ENCODE measurements around the gene AP1S1. TPM values are rescaled to one million over a fixed set of nuclear protein-coding genes. Genes with fewer than 3 reads are reported as not detected.
"Not testable (repeated sequence)": the region's sequence is repeated elsewhere in the genome, so short reads cannot be mapped to it uniquely, and the experiment has no call there.

Gene AP1S1
- total RNA-seq, 1 experiment from 2014 or later = 79.0 TPM

GRCh38 chr7:101201695-101202602 lies 47.7 kb downstream of the AP1S1 start:
- Histone ChIP-seq H3K4me1 (ENCODE audit: insufficient read depth, low read length, poor library complexity, severe bottlenecking) (no peaks in the 10 kb centered on the region), H3K9me3 (ENCODE audit: low read depth, low read length, poor library complexity, severe bottlenecking) (no peaks in the 10 kb centered on the region), H3K36me3 (ENCODE audit: insufficient read depth, low read length, poor library complexity, severe bottlenecking) (no peaks in the 10 kb centered on the region), H3K27ac (ENCODE audit: low read depth, low read length, poor library complexity, severe bottlenecking) (no peak overlapping the region), H3K27me3 (replicated peaks; ENCODE audit: insufficient read depth, low read depth, low read length, poor library complexity) (no peaks in the 10 kb centered on the region), H3K4me3 (ENCODE audit: low read depth, low read length, poor library complexity, severe bottlenecking) (no peak overlapping the region)
- ChIA-PET POLR2A (ENCODE audit: low non-redundant PET) (no interaction called here), CTCF (no interaction called here)
- TF ChIP-seq EZH2 (IDR thresholded peaks at IDR 0.05; ENCODE audit: borderline replicate concordance, low read depth, low read length, poor library complexity, severe bottlenecking) = no peak
- TF ChIP-seq CTCF (conservative IDR thresholded peaks at IDR 0.05; ENCODE audit: low read depth, low read length) = no peak
- no peak for DNase-seq (ENCODE audit: low spot score)
- no TSS peak for BruUV-seq (replicated peaks)
- intact Hi-C loops (cut with micrococcal nuclease; ENCODE audit: unreplicated experiment) = no loop called here

GRCh38 chr7:101202603-101202918 lies 48.3 kb downstream of the AP1S1 start:
- H3K27ac ChIP-seq (ENCODE audit: low read depth, low read length, poor library complexity, severe bottlenecking) = no peak overlapping the region
- TF ChIP-seq EZH2 (IDR thresholded peaks at IDR 0.05; ENCODE audit: borderline replicate concordance, low read depth, low read length, poor library complexity, severe bottlenecking) (no peak), CTCF (conservative IDR thresholded peaks at IDR 0.05; ENCODE audit: low read depth, low read length) (no peak)
- H3K27me3 ChIP-seq (replicated peaks; ENCODE audit: insufficient read depth, low read depth, low read length, poor library complexity) = no peaks in the 10 kb centered on the region
- DNase-seq (ENCODE audit: low spot score) = no peak
- H3K4me3 ChIP-seq (ENCODE audit: low read depth, low read length, poor library complexity, severe bottlenecking) = no peak overlapping the region
- intact Hi-C loops (cut with micrococcal nuclease; ENCODE audit: unreplicated experiment) = no loop called here
- no peaks in the 10 kb centered on the region for H3K9me3 ChIP-seq (ENCODE audit: low read depth, low read length, poor library complexity, severe bottlenecking)
- ChIA-PET CTCF (no interaction called here), POLR2A (ENCODE audit: low non-redundant PET) (no interaction called here)
- H3K36me3 ChIP-seq (ENCODE audit: insufficient read depth, low read length, poor library complexity, severe bottlenecking) = no peaks in the 10 kb centered on the region
- no peaks in the 10 kb centered on the region for H3K4me1 ChIP-seq (ENCODE audit: insufficient read depth, low read length, poor library complexity, severe bottlenecking)
- BruUV-seq (replicated peaks) = no TSS peak

GRCh38 chr7:101203740-101204738 lies 49.8 kb downstream of the AP1S1 start:
- H3K36me3 ChIP-seq (ENCODE audit: insufficient read depth, low read length, poor library complexity, severe bottlenecking); intact Hi-C loops (cut with micrococcal nuclease; ENCODE audit: unreplicated experiment); H3K4me1 ChIP-seq (ENCODE audit: insufficient read depth, low read length, poor library complexity, severe bottlenecking); H3K9me3 ChIP-seq (ENCODE audit: low read depth, low read length, poor library complexity, severe bottlenecking); H3K27me3 ChIP-seq (replicated peaks; ENCODE audit: insufficient read depth, low read depth, low read length, poor library complexity); BruUV-seq (replicated peaks); H3K4me3 ChIP-seq (ENCODE audit: low read depth, low read length, poor library complexity, severe bottlenecking); DNase-seq (ENCODE audit: low spot score); H3K27ac ChIP-seq (ENCODE audit: low read depth, low read length, poor library complexity, severe bottlenecking): not testable (repeated sequence)
- POLR2A ChIA-PET (ENCODE audit: low non-redundant PET) = interaction anchor here (0.6 kb wide), 1 partner anchor 9 kb away, joined by 3 read pairs; no protein-coding TSS in a partner anchor
- CTCF ChIA-PET = interaction anchor here (0.7 kb wide), 1 partner anchor 564 kb away, joined by 6 read pairs; no protein-coding TSS in a partner anchor
